ENCODE measurements around the gene POM121L12.

DNA sequence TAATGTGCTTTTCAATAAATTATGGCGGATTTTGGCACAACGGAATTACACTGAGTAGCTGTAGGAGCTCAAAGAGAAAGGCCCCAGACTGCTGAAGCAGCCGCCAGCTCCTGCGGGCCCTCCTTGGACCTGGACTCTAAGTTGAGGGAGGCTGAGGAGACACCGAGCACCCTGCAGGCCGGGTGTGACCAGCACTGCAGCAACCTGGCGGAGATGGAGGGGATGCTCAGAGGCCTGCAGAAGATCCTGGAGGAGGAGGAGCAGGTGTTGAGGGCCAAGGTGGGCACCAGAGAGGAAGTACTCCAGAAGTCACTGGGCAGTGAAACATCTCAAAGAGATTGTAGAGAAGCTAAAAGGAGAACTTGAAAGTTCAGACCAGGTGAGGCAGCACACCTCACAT is 33.0 kb upstream of the POM121L12 start:
- TF ChIP-seq POLR2A (IDR thresholded peaks at IDR 0.05; ENCODE audit: low read depth, low read length) (no peak), CEBPB (IDR thresholded peaks at IDR 0.05; ENCODE audit: low read depth, low read length) (no peak), RFX5 (IDR thresholded peaks at IDR 0.05; ENCODE audit: low read depth, low read length) (no peak), SMC3 (IDR thresholded peaks at IDR 0.05; ENCODE audit: low read depth, low read length) (no peak), MAFK (IDR thresholded peaks at IDR 0.05; ENCODE audit: low read depth, low read length) (no peak), MAZ (IDR thresholded peaks at IDR 0.05; ENCODE audit: borderline replicate concordance, low read depth, low read length) (no peak), RCOR1 (IDR thresholded peaks at IDR 0.05; ENCODE audit: insufficient replicate concordance, low read length) (no peak)
- TF ChIP-seq, protein P1, sequence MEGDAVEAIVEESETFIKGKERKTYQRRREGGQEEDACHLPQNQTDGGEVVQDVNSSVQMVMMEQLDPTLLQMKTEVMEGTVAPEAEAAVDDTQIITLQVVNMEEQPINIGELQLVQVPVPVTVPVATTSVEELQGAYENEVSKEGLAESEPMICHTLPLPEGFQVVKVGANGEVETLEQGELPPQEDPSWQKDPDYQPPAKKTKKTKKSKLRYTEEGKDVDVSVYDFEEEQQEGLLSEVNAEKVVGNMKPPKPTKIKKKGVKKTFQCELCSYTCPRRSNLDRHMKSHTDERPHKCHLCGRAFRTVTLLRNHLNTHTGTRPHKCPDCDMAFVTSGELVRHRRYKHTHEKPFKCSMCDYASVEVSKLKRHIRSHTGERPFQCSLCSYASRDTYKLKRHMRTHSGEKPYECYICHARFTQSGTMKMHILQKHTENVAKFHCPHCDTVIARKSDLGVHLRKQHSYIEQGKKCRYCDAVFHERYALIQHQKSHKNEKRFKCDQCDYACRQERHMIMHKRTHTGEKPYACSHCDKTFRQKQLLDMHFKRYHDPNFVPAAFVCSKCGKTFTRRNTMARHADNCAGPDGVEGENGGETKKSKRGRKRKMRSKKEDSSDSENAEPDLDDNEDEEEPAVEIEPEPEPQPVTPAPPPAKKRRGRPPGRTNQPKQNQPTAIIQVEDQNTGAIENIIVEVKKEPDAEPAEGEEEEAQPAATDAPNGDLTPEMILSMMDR (conservative IDR thresholded peaks at IDR 0.05; ENCODE audit: low read depth, low read length): no peak
- TF ChIP-seq, protein P2, sequence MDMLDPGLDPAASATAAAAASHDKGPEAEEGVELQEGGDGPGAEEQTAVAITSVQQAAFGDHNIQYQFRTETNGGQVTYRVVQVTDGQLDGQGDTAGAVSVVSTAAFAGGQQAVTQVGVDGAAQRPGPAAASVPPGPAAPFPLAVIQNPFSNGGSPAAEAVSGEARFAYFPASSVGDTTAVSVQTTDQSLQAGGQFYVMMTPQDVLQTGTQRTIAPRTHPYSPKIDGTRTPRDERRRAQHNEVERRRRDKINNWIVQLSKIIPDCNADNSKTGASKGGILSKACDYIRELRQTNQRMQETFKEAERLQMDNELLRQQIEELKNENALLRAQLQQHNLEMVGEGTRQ (IDR thresholded peaks at IDR 0.05; ENCODE audit: low read depth, low read length): no peak
